SK-N-SH (cell line): Measurements from ENCODE around the gene DCLK1. TPM values are rescaled to one million over a fixed set of nuclear protein-coding genes. Genes with fewer than 3 reads are reported as not detected.

Experiments
- EZH2phosphoT487 ChIP-seq: fragments of 200-600 bp; sonication (generic); IDR thresholded peaks from 2 replicates; pipeline ENCODE4 v1.6.1; 2017; ENCODE audit warnings: low read depth, mixed run types, mild to moderate bottlenecking, antibody characterized with exemption, moderate library complexity, borderline replicate concordance
- FOXJ3 ChIP-seq: sonication (generic); formaldehyde crosslinking; IDR thresholded peaks from 2 replicates; pipeline ENCODE4 v1.5.1; 2020; ENCODE audit warnings: mild to moderate bottlenecking, missing genetic modification reagents
- FOXM1 ChIP-seq: IDR thresholded peaks from 2 replicates; pipeline ENCODE4 v1.4.0; 2012; ENCODE audit warnings: low read depth, mild to moderate bottlenecking
- GABPA ChIP-seq: IDR thresholded peaks from 2 replicates; pipeline ENCODE4 v1.4.0; 2012; ENCODE audit warnings: low read depth, mild to moderate bottlenecking
- GATA2 ChIP-seq: sonication (generic); formaldehyde crosslinking; IDR thresholded peaks from 2 replicates; pipeline ENCODE4 v1.5.0; 2020; ENCODE audit warnings: mild to moderate bottlenecking, missing genetic modification reagents
- JUND ChIP-seq: IDR thresholded peaks from 2 replicates; pipeline ENCODE4 v1.4.0; 2012
- MEF2A ChIP-seq: IDR thresholded peaks from 2 replicates; pipeline ENCODE4 v1.4.0; 2012; ENCODE audit warnings: low read depth, borderline replicate concordance
- RAD21 ChIP-seq: IDR thresholded peaks from 2 replicates; pipeline ENCODE4 v1.6.1; 2012; ENCODE audit warnings: mild to moderate bottlenecking, low read length
- RCOR1 ChIP-seq: fragments of 150-350 bp; IDR thresholded peaks from 2 replicates; pipeline ENCODE4 v1.6.1; 2017; ENCODE audit warnings: antibody characterized with exemption, low read length
- RFX5 ChIP-seq: IDR thresholded peaks from 2 replicates; pipeline ENCODE4 v1.6.1; 2012; ENCODE audit warnings: mild to moderate bottlenecking, improper control_type of control experiment, low read length
- TCF12 ChIP-seq: IDR thresholded peaks from 2 replicates; pipeline ENCODE4 v1.4.0; 2012
- YY1 ChIP-seq: IDR thresholded peaks from 2 replicates; pipeline ENCODE4 v1.4.0; 2012; ENCODE audit warnings: low read depth, mild to moderate bottlenecking
- polyA plus RNA-seq, 3 experiments: library from polyadenylated mRNA; depleted of rRNA; stranded (reverse); fragments of >200 nt; gene quantifications; 2 replicates each; pipeline ENCODE4 v1.2.3, GENCODE V29; 2012
- TF ChIP-seq, protein P1 (sequence below): IDR thresholded peaks from 2 replicates; pipeline ENCODE4; 2012
- TF ChIP-seq, protein P2 (sequence below): IDR thresholded peaks from 2 replicates; pipeline ENCODE4 v1.4.0; 2012; ENCODE audit warnings: low read depth
- TF ChIP-seq, protein P3 (sequence below): fragments of 200-600 bp; sonication (generic); IDR thresholded peaks from 2 replicates; pipeline ENCODE4 v1.6.1; 2017; ENCODE audit warnings: antibody characterized with exemption, mild to moderate bottlenecking, moderate library complexity
- TF ChIP-seq, protein P4 (sequence below): fragments of 150-350 bp; IDR thresholded peaks from 2 replicates; pipeline ENCODE4 v1.6.1; 2016; ENCODE audit warnings: mild to moderate bottlenecking, low read depth, low read length
- TF ChIP-seq, protein P5 (sequence below): IDR thresholded peaks from 2 replicates; pipeline ENCODE4 v1.4.0; 2012; ENCODE audit warnings: low read depth, borderline replicate concordance

Gene DCLK1
- polyA plus RNA-seq, 1 of the 3 experiments (the other 2 are of a cell fraction), result 1.1 TPM

DNA sequence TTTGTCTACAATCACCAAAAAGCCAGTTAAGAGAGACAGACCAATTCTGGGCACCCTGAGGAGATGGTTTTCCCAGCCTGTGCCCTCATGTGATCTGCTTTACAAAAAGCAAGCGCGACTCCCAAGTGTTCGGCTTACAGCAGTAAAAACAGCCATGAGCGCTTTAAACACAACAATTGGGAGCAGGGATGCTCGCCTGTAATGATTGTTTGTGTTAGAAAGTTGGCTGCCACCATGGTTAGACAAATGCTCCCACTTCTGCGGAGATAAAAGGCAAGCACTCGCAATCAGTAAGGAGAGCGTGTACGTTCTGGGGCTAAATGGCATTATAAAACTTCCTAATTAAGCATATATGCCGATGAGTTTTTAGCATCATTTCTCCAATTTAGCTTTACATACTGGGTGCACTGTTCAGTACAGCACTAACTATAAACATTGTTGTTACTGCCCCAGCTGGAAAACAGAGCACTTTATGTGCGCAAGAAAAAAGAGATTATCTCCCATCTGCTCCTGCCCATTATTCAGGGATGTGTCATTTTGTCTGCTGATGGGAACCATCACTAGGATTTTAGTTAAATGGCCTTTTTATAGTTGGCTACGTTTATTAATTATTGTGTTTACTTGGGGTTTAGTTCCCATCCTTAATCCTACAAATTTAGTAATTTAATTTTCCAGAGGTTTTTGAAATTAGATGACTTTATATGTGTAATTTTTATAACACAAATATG lies 345.4 kb downstream of the DCLK1 start (continued):
- TF ChIP-seq JUND (peak; percentile 14; the same call in 1 of the 2 replicates), RAD21 (peak; percentile 20; the same call in 1 of the 2 replicates), FOXJ3 (CRISPR knock-in tag) (peak; percentile 98), GABPA (no peak), TCF12 (peak; percentile 77), RCOR1 (peak; percentile 76), GATA2 (peak; percentile 93), MEF2A (no peak), FOXM1 (no peak), RFX5 (no peak), EZH2phosphoT487 (no peak), YY1 (no peak)
- TF ChIP-seq, protein P1, sequence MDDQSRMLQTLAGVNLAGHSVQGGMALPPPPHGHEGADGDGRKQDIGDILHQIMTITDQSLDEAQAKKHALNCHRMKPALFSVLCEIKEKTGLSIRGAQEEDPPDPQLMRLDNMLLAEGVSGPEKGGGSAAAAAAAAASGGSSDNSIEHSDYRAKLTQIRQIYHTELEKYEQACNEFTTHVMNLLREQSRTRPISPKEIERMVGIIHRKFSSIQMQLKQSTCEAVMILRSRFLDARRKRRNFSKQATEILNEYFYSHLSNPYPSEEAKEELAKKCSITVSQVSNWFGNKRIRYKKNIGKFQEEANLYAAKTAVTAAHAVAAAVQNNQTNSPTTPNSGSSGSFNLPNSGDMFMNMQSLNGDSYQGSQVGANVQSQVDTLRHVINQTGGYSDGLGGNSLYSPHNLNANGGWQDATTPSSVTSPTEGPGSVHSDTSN, result peak; percentile 48
- TF ChIP-seq, protein P2, sequence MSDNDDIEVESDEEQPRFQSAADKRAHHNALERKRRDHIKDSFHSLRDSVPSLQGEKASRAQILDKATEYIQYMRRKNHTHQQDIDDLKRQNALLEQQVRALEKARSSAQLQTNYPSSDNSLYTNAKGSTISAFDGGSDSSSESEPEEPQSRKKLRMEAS, result no peak
- TF ChIP-seq, protein P3, sequence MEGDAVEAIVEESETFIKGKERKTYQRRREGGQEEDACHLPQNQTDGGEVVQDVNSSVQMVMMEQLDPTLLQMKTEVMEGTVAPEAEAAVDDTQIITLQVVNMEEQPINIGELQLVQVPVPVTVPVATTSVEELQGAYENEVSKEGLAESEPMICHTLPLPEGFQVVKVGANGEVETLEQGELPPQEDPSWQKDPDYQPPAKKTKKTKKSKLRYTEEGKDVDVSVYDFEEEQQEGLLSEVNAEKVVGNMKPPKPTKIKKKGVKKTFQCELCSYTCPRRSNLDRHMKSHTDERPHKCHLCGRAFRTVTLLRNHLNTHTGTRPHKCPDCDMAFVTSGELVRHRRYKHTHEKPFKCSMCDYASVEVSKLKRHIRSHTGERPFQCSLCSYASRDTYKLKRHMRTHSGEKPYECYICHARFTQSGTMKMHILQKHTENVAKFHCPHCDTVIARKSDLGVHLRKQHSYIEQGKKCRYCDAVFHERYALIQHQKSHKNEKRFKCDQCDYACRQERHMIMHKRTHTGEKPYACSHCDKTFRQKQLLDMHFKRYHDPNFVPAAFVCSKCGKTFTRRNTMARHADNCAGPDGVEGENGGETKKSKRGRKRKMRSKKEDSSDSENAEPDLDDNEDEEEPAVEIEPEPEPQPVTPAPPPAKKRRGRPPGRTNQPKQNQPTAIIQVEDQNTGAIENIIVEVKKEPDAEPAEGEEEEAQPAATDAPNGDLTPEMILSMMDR, result no peak
- TF ChIP-seq, protein P4, sequence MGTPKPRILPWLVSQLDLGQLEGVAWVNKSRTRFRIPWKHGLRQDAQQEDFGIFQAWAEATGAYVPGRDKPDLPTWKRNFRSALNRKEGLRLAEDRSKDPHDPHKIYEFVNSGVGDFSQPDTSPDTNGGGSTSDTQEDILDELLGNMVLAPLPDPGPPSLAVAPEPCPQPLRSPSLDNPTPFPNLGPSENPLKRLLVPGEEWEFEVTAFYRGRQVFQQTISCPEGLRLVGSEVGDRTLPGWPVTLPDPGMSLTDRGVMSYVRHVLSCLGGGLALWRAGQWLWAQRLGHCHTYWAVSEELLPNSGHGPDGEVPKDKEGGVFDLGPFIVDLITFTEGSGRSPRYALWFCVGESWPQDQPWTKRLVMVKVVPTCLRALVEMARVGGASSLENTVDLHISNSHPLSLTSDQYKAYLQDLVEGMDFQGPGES, result no peak
- TF ChIP-seq, protein P5, sequence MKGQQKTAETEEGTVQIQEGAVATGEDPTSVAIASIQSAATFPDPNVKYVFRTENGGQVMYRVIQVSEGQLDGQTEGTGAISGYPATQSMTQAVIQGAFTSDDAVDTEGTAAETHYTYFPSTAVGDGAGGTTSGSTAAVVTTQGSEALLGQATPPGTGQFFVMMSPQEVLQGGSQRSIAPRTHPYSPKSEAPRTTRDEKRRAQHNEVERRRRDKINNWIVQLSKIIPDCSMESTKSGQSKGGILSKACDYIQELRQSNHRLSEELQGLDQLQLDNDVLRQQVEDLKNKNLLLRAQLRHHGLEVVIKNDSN, result no peak
